H1 (cell line): ENCODE measurements around the gene SLC9A4. TPM values are rescaled to one million over a fixed set of nuclear protein-coding genes. Genes with fewer than 3 reads are reported as not detected.

Experiments
- CTCF ChIA-PET: fragments of 300-600 bp; sonication (Branson Sonifier 250); formaldehyde crosslinking; loops from one replicate; lab custom pipeline; 2021; ENCODE audit not compliant: partially characterized antibody; lab: Charles Lee
- POLR2A ChIA-PET: fragments of 300-600 bp; sonication (Branson Sonifier 250); formaldehyde crosslinking; loops from one replicate; lab custom pipeline; 2021; ENCODE audit warnings: inconsistent platforms; ENCODE audit not compliant: partially characterized antibody; lab: Charles Lee
- DNase-seq, 2 experiments: peaks; one replicate each; pipeline versions ENCODE4 v3.0.0 to v3.0.0-alpha.2; 2010 to 2022; ENCODE audit warnings: low spot score in 2 of 2, low read depth in 1 of 2, mixed read lengths in 1 of 2
- FAIRE-seq: peaks from 2 replicates; lab custom pipeline; 2011; peaks lifted over from hg19 to GRCh38; lab: Jason Lieb, UNC
- H2AFZ ChIP-seq: 2 replicates; pipeline ENCODE4 v1.8.1; 2012; ENCODE audit warnings: low read length, inconsistent platforms
- H2AK5ac ChIP-seq: 2 replicates; pipeline ENCODE4 v1.6.1; 2013; ENCODE audit warnings: low read depth, low read length
- H2BK120ac ChIP-seq: replicated peaks from 2 replicates; pipeline ENCODE3; 2013; ENCODE audit warnings: low read depth, low read length, inconsistent platforms
- H2BK12ac ChIP-seq: 2 replicates; pipeline ENCODE4 v1.6.1; 2013; ENCODE audit warnings: low read depth, low read length
- H2BK15ac ChIP-seq: 2 replicates; pipeline ENCODE4 v1.6.1; 2013; ENCODE audit warnings: low read length
- H2BK20ac ChIP-seq: 2 replicates; pipeline ENCODE4 v1.6.1; 2013; ENCODE audit warnings: low read length
- H2BK5ac ChIP-seq: 2 replicates; pipeline ENCODE4 v1.6.1; 2013; ENCODE audit warnings: low read depth, low read length
- H3K14ac ChIP-seq: 2 replicates; pipeline ENCODE4 v1.6.1; 2013; ENCODE audit warnings: inconsistent platforms; ENCODE audit not compliant: insufficient read length
- H3K18ac ChIP-seq: 2 replicates; pipeline ENCODE4 v1.6.1; 2013; ENCODE audit warnings: low read length; ENCODE audit errors: extremely low read depth
- H3K23ac ChIP-seq: 2 replicates; pipeline ENCODE4 v1.6.1; 2013; ENCODE audit warnings: inconsistent platforms; ENCODE audit not compliant: insufficient read length
- H3K23me2 ChIP-seq: 2 replicates; pipeline ENCODE4 v1.6.1; 2013; ENCODE audit warnings: low read depth, low read length
- H3K27ac ChIP-seq: 2 replicates; pipeline ENCODE4 v1.6.1; 2011; ENCODE audit warnings: low read depth, low read length, inconsistent platforms
- H3K27me3 ChIP-seq, 4 experiments: replicated peaks in 1 of 4; 1 replicate in 1 of 4; 2 replicates in 3 of 4; pipeline versions ENCODE4 v1.6.1 to v1.8.1; 2011 to 2013; ENCODE audit warnings: low read length in 3 of 4, mild to moderate bottlenecking in 3 of 4, inconsistent platforms in 2 of 4, mixed read lengths in 2 of 4, moderate library complexity in 1 of 4; ENCODE audit not compliant: control insufficient read depth in 3 of 4, insufficient read depth in 3 of 4; ENCODE audit errors: extremely low read depth in 1 of 4
- H3K36me3 ChIP-seq, 4 experiments: 2 replicates each; pipeline versions ENCODE4 v1.6.1 to v1.8.1; 2011 to 2013; ENCODE audit warnings: mild to moderate bottlenecking in 4 of 4, low read length in 3 of 4, moderate library complexity in 2 of 4, control low read depth in 1 of 4, inconsistent platforms in 1 of 4; ENCODE audit not compliant: insufficient read depth in 4 of 4, control insufficient read depth in 2 of 4
- H3K4ac ChIP-seq: replicated peaks from 2 replicates; pipeline ENCODE3; 2013; ENCODE audit warnings: low read length, low read depth, mixed read lengths, inconsistent platforms; ENCODE audit not compliant: insufficient read length
- H3K4me1 ChIP-seq, 4 experiments: replicated peaks in 1 of 4; 1 replicate in 1 of 4; 2 replicates in 3 of 4; pipeline versions ENCODE4 v1.6.1 to v1.8.1; 2011 to 2013; ENCODE audit warnings: low read length in 3 of 4, inconsistent platforms in 2 of 4, mixed read lengths in 1 of 4; ENCODE audit not compliant: insufficient read depth in 4 of 4, control insufficient read depth in 3 of 4
- H3K4me2 ChIP-seq, 2 experiments: 2 replicates each; pipeline versions ENCODE4 v1.6.1 to v1.8.1; 2011 to 2013; ENCODE audit warnings: low read depth in 2 of 2, low read length in 2 of 2, control low read depth in 1 of 2, inconsistent platforms in 1 of 2, mild to moderate bottlenecking in 1 of 2; ENCODE audit not compliant: insufficient read depth in 1 of 2
- H3K4me3 ChIP-seq, 4 experiments: fragments of 200-600, 300-600 bp in 1 of 4; sonication (generic), shearing (Covaris generic), sonication (Bioruptor Twin) in 1 of 4; 2 replicates each; pipeline versions ENCODE4 v1.5.1 to v1.8.1; 2011 to 2016; ENCODE audit warnings: low read length in 4 of 4, low read depth in 3 of 4, control low read depth in 2 of 4, inconsistent platforms in 2 of 4, mild to moderate bottlenecking in 2 of 4, mixed read lengths in 1 of 4, moderate library complexity in 1 of 4; ENCODE audit not compliant: insufficient read depth in 2 of 4; ENCODE audit errors: extremely low read depth in 1 of 4
- H3K56ac ChIP-seq: replicated peaks from 2 replicates; pipeline ENCODE3; 2013; ENCODE audit warnings: low read depth, mild to moderate bottlenecking, mixed read lengths, low read length, inconsistent platforms; ENCODE audit not compliant: insufficient read length
- H3K79me1 ChIP-seq: 2 replicates; pipeline ENCODE4 v1.6.1; 2013; ENCODE audit warnings: low read depth, low read length, control low read depth
- H3K79me2 ChIP-seq, 2 experiments: 2 replicates each; pipeline versions ENCODE4 v1.6.1 to v1.8.1; 2012 to 2013; ENCODE audit warnings: low read length in 2 of 2, mild to moderate bottlenecking in 2 of 2, inconsistent platforms in 1 of 2; ENCODE audit not compliant: insufficient read depth in 2 of 2, control insufficient read depth in 1 of 2
- H3K9ac ChIP-seq, 4 experiments: replicated peaks in 1 of 4; 1 replicate in 1 of 4; 2 replicates in 3 of 4; pipeline versions ENCODE4 v1.6.1 to v1.8.1; 2011 to 2013; ENCODE audit warnings: low read depth in 3 of 4, low read length in 3 of 4, control low read depth in 2 of 4, mild to moderate bottlenecking in 2 of 4, moderate library complexity in 2 of 4, inconsistent platforms in 1 of 4; ENCODE audit errors: extremely low read depth in 1 of 4
- H3K9me3 ChIP-seq, 2 experiments: 2 replicates each; pipeline versions ENCODE4 v1.6.1 to v1.8.1; 2012 to 2013; ENCODE audit warnings: mild to moderate bottlenecking in 2 of 2, moderate library complexity in 2 of 2, control low read depth in 1 of 2, inconsistent platforms in 1 of 2, low read depth in 1 of 2, low read length in 1 of 2, mixed read lengths in 1 of 2; ENCODE audit not compliant: insufficient read depth in 2 of 2
- H4K20me1 ChIP-seq, 2 experiments: replicated peaks in 1 of 2; 2 replicates each; pipeline versions ENCODE3 to v1.8.1; 2011 to 2013; ENCODE audit warnings: inconsistent platforms in 2 of 2, low read length in 2 of 2, mild to moderate bottlenecking in 1 of 2; ENCODE audit not compliant: insufficient read depth in 2 of 2, control insufficient read depth in 1 of 2
- H4K5ac ChIP-seq: 2 replicates; pipeline ENCODE4 v1.6.1; 2013; ENCODE audit warnings: low read length, low read depth, mixed read lengths, inconsistent platforms; ENCODE audit not compliant: insufficient read length
- H4K8ac ChIP-seq: 2 replicates; pipeline ENCODE4 v1.8.0; 2013; ENCODE audit warnings: mild to moderate bottlenecking, moderate library complexity, low read length, inconsistent platforms; ENCODE audit not compliant: insufficient read depth; ENCODE audit errors: extremely low read depth
- H4K91ac ChIP-seq: replicated peaks from 2 replicates; pipeline ENCODE3; 2013; ENCODE audit warnings: low read length, mixed read lengths, inconsistent platforms; ENCODE audit not compliant: insufficient read length
- BRCA1 ChIP-seq: IDR thresholded peaks from 2 replicates; pipeline ENCODE4 v1.6.1; 2012; ENCODE audit warnings: low read depth, low read length, improper control_type of control experiment
- CBX5 ChIP-seq: fragments of 300-800, 300-1000 bp; sonication (generic); IDR thresholded peaks from 2 replicates; pipeline ENCODE4 v1.7.1; 2016; ENCODE audit warnings: antibody characterized with exemption, low read length, low read depth
- CTBP2 ChIP-seq: IDR thresholded peaks from 2 replicates; pipeline ENCODE4 v1.7.0; 2011; ENCODE audit warnings: borderline replicate concordance, mild to moderate bottlenecking, moderate library complexity, mixed read lengths, low read length; ENCODE audit not compliant: insufficient read depth, insufficient read length
- HDAC6 ChIP-seq: IDR thresholded peaks from one replicate; pipeline ENCODE4 v1.7.1; 2012; ENCODE audit warnings: low read depth, mild to moderate bottlenecking, inconsistent platforms, low read length, moderate library complexity
- KDM1A ChIP-seq: fragments of 200-600, 300-600 bp; sonication (generic); IDR thresholded peaks from 2 replicates; pipeline ENCODE4 v1.7.1; 2016; ENCODE audit warnings: mild to moderate bottlenecking, low read length, borderline replicate concordance
- KDM4A ChIP-seq: IDR thresholded peaks from one replicate; pipeline ENCODE4 v1.7.1; 2012; ENCODE audit warnings: low read depth, mild to moderate bottlenecking, moderate library complexity, low read length, inconsistent platforms; ENCODE audit not compliant: severe bottlenecking
- POLR2A ChIP-seq, 2 experiments: IDR thresholded peaks; 1 replicate in 1 of 2; 2 replicates in 1 of 2; pipeline ENCODE4 v1.6.1; 2011; ENCODE audit warnings: low read depth in 2 of 2, low read length in 2 of 2, mild to moderate bottlenecking in 2 of 2; ENCODE audit errors: control extremely low read depth in 1 of 2
- POU5F1 ChIP-seq: IDR thresholded peaks from 2 replicates; pipeline ENCODE4 v1.6.1; 2011; ENCODE audit warnings: low read depth, mild to moderate bottlenecking, low read length, moderate library complexity
- RNF2 ChIP-seq: fragments of 200-900, 300-1000 bp; sonication (generic); IDR thresholded peaks from 2 replicates; pipeline ENCODE4 v1.7.1; 2016; ENCODE audit warnings: borderline replicate concordance, low read depth, mild to moderate bottlenecking, antibody characterized with exemption, low read length; ENCODE audit not compliant: poor library complexity, severe bottlenecking; ENCODE audit errors: missing control alignments
- TAF7 ChIP-seq: optimal IDR thresholded peaks from 2 replicates; pipeline ENCODE3; 2011; ENCODE audit warnings: low read depth, mild to moderate bottlenecking, inconsistent platforms, low read length, moderate library complexity, borderline replicate concordance
- WGBS, 2 experiments: shearing (Covaris generic) in 1 of 2; methylation state at CpG; one replicate each; pipeline versions ENCODE4 v1.1.6 to v1.1.7; 2013 to 2015; ENCODE audit warnings: low lambda C conversion rate in 2 of 2, mixed read lengths in 2 of 2, inconsistent platforms in 1 of 2, low coverage in 1 of 2, missing lambda C conversion rate in 1 of 2; ENCODE audit not compliant: insufficient replicate concordance in 2 of 2, insufficient coverage in 1 of 2, insufficient read length in 1 of 2; ENCODE audit errors: extremely low coverage in 1 of 2, missing lambda C conversion rate in 1 of 2; 5-methylcytosine and 5-hydroxymethylcytosine counted together
- polyA plus RNA-seq, 7 experiments: library from polyadenylated mRNA; depleted of rRNA in 3 of 7; stranded (reverse) in 5 of 7; unstranded in 2 of 7; fragments of >200 nt in 5 of 7; fragments of 200-250 nt in 2 of 7; gene quantifications; 1 replicate in 5 of 7; 2 replicates in 1 of 7; 4 replicates in 1 of 7; pipeline versions ENCODE4 v1.2.1 to v1.2.3, GENCODE V29; 2011 to 2013; ENCODE audit warnings: missing spikeins in 2 of 7, mixed read lengths in 2 of 7
- total RNA-seq: library from RNA; stranded (reverse); fragmentation: NEBNext Ultra II Directional; extraction: Animal tissue kit (Norgen Biotek cat#: 25700); gene quantifications from 2 replicates; pipeline ENCODE4 v1.2.1, GENCODE V29; 2021
- TF ChIP-seq, protein P1 (sequence below): IDR thresholded peaks from 2 replicates; pipeline ENCODE4 v1.6.1; 2011; ENCODE audit warnings: low read length, improper control_type of control experiment

SLC9A4 gene
- total and polyA plus RNA-seq, 2 of the 8 experiments (the other 6 are each of a cell fraction or from before 2014, with no cell fraction given): not detected

DNA sequence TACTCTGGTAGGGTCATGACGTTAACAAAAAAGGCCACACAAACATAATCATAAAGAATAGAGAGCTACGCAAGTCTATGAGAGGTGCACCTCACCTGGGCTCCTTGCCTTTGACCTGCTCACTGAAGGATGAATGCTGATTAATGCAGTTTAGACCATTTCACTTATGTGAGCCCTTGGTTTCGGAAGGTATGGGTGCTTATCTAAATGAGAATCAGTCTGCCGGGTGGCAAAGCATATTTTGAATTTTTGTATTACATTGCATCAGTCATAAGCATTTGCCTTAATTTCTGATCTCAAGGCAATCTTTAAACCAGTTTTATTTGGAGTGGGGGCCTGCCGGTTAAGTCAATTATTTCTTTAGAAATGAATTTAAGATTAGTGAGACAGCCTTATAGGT is 42.8 kb downstream of the SLC9A4 start:
- no peaks in the 10 kb centered on the region for H4K20me1 ChIP-seq
- H3K4me1 ChIP-seq: no peaks in the 10 kb centered on the region; a peak in 1 of 7 replicates
- FAIRE-seq (no peak), DNase-seq (no peak)
- no peak overlapping the region for H2BK120ac ChIP-seq
- no peaks in the 10 kb centered on the region for H3K23me2 ChIP-seq
- no peak overlapping the region for H3K14ac ChIP-seq
- H3K36me3 ChIP-seq: no peaks in the 10 kb centered on the region
- H3K27ac ChIP-seq: no peak overlapping the region
- H3K4ac ChIP-seq: no peak overlapping the region
- CTCF ChIA-PET: interaction anchor here (1.1 to 4.5 kb wide), 2 partner anchors 47 to 100 kb away, joined by 3 to 23 read pairs; no protein-coding TSS in a partner anchor
- H3K79me2 ChIP-seq: no peaks in the 10 kb centered on the region
- no peak overlapping the region for H4K91ac ChIP-seq
- H4K5ac ChIP-seq: no peak overlapping the region
- no peaks in the 10 kb centered on the region for H3K79me1 ChIP-seq
- H2AFZ ChIP-seq: no peak overlapping the region
- H2BK15ac ChIP-seq: no peak overlapping the region
- no peak overlapping the region for H3K4me3 ChIP-seq
- no peak overlapping the region for H2BK5ac ChIP-seq
- H3K9ac ChIP-seq: no peak overlapping the region
- POLR2A ChIA-PET: no interaction called here
- no peak overlapping the region for H3K56ac ChIP-seq
- WGBS, 2 experiments: 76% methylated on average over 5 of the region's 5 CpGs; no CpG with 5 or more reads in 1 of the 2 experiments
- no peak overlapping the region for H3K4me2 ChIP-seq
- no peak overlapping the region for H2AK5ac ChIP-seq
- H3K27me3 ChIP-seq: peaks cover 0 to 2% (median 0%) of the 10 kb centered on the region in 4 experiments; a peak in 2 of 7 replicates
- H2BK12ac ChIP-seq: no peak overlapping the region
- no peak overlapping the region for H3K23ac ChIP-seq
- H4K8ac ChIP-seq: no peak overlapping the region
- no peak overlapping the region for H3K18ac ChIP-seq
- H3K9me3 ChIP-seq: no peaks in the 10 kb centered on the region
- H2BK20ac ChIP-seq: no peak overlapping the region
- no peak for TF ChIP-seq CBX5
- no peak for TF ChIP-seq KDM1A
- TF ChIP-seq POLR2A (IDR thresholded peaks at IDR 0.05; ENCODE audit: control extremely low read depth in 1 of 2, low read depth in 2 of 2, low read length in 2 of 2): no peak
- TF ChIP-seq CTBP2: no peak
- no peak for TF ChIP-seq RNF2
- TF ChIP-seq TAF7: no peak
- no peak for TF ChIP-seq HDAC6
- TF ChIP-seq, protein P1, sequence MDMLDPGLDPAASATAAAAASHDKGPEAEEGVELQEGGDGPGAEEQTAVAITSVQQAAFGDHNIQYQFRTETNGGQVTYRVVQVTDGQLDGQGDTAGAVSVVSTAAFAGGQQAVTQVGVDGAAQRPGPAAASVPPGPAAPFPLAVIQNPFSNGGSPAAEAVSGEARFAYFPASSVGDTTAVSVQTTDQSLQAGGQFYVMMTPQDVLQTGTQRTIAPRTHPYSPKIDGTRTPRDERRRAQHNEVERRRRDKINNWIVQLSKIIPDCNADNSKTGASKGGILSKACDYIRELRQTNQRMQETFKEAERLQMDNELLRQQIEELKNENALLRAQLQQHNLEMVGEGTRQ: no peak
- no peak for TF ChIP-seq BRCA1
- TF ChIP-seq POU5F1: no peak
- no peak for TF ChIP-seq KDM4A
